ENCODE measurements around the gene IL17RD.

IL17RD gene

DNA sequence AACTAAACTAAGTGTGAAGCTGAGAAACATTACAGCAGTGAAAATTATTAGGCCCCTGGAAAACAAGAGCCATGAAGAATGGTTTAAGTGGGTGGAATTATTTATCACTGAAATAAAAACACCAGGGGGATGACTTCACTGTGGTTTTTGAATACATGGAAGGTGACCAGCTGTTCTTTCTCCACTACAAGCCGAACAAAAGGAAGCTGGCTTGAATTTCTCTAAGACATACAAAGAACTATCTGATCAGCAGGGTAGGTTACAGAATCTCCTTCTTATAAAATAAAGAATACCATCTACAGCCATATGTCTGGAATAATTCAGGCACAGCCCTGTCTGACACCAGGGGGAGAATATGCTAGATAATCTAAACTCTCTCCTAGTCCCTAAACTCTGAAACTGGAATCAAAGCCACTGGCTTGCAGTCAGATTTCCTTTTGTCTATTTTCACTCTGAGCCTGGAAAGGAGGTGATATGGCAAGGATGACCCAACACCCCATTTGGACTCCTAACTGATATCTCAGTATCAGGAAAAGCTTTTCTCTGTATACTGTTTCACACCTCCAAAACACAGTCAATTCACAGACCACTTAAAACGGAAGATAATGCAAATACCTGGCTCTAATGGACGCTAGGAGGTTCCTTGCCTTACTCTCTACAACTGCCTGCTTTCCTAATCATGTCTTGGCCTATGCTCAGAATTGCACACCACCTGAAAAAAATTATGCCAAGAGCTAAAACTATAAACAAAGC is 73.5 kb downstream of the IL17RD start:
- DNase-seq: no peak
- Histone ChIP-seq H3K9me3 (ENCODE audit: control extremely low read depth in 1 of 5, control insufficient read depth in 4 of 5, insufficient read depth in 2 of 5, low read depth in 1 of 5, low read length in 4 of 5) (no peaks in the 10 kb centered on the region), H3K4me1 (ENCODE audit: control extremely low read depth in 1 of 4, control insufficient read depth in 4 of 4, insufficient read depth in 4 of 4, low read length in 3 of 4) (peaks cover 0 to 4% (median 0%) of the 10 kb centered on the region in 4 experiments), H3K4me3 (ENCODE audit: control insufficient read depth in 1 of 7, extremely low read depth in 1 of 7, insufficient read depth in 4 of 7, low read depth in 2 of 7, low read length in 6 of 7) (no peak overlapping the region), H3K36me3 (ENCODE audit: control insufficient read depth in 4 of 4, insufficient read depth in 4 of 4, low read length in 3 of 4) (no peaks in the 10 kb centered on the region), H3K27me3 (replicated peaks in 2 of 5; ENCODE audit: control insufficient read depth in 4 of 5, insufficient read depth in 5 of 5, low read length in 4 of 5) (no peaks in the 10 kb centered on the region), H3K27ac (ENCODE audit: insufficient read depth in 1 of 2, low read depth in 1 of 2, low read length in 2 of 2, poor library complexity in 1 of 2, severe bottlenecking in 2 of 2) (no peak overlapping the region)
- 100% methylated on average over 2 of the region's 3 CpGs for WGBS (ENCODE audit: insufficient coverage)
- POLR2A ChIA-PET: no interaction called here
- CTCF ChIA-PET: interaction anchor here (0.5 to 1.8 kb wide), 7 partner anchors 9 to 233 kb away, joined by 3 to 11 read pairs (median 3); no protein-coding TSS in a partner anchor

DNA sequence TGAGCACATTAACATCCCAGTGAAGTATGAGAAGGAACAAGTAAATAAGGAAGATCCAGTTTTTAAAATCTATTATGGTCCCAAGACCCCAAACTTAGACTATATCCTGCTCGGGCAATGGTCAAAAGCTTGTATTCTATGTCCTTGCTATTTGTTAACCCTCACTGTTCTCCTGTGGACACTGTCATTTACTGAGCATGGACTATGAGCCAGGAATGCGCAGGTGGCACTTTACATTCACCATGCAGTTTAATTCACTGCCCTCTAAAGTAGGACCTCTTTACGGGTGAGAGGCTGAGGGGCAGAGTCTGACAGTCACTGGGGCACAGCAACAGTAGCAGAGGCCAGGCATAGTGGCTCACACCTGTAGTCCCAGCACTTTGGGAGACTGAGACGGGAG is 76.1 kb downstream of the IL17RD start:
- Histone ChIP-seq H3K27ac (ENCODE audit: insufficient read depth in 1 of 2, low read depth in 1 of 2, low read length in 2 of 2, poor library complexity in 1 of 2, severe bottlenecking in 2 of 2) (no peak overlapping the region), H3K36me3 (ENCODE audit: control insufficient read depth in 4 of 4, insufficient read depth in 4 of 4, low read length in 3 of 4) (no peaks in the 10 kb centered on the region), H3K4me3 (ENCODE audit: control insufficient read depth in 1 of 7, extremely low read depth in 1 of 7, insufficient read depth in 4 of 7, low read depth in 2 of 7, low read length in 6 of 7) (no peak overlapping the region), H3K9me3 (ENCODE audit: control extremely low read depth in 1 of 5, control insufficient read depth in 4 of 5, insufficient read depth in 2 of 5, low read depth in 1 of 5, low read length in 4 of 5) (no peaks in the 10 kb centered on the region), H3K4me1 (ENCODE audit: control extremely low read depth in 1 of 4, control insufficient read depth in 4 of 4, insufficient read depth in 4 of 4, low read length in 3 of 4) (peaks cover 0 to 4% (median 0%) of the 10 kb centered on the region in 4 experiments), H3K27me3 (replicated peaks in 2 of 5; ENCODE audit: control insufficient read depth in 4 of 5, insufficient read depth in 5 of 5, low read length in 4 of 5) (no peaks in the 10 kb centered on the region)
- ChIA-PET CTCF (interaction anchor here (1.1 to 4.7 kb wide), 6 partner anchors 10 to 101 kb away, joined by 3 to 36 read pairs (median 6); no protein-coding TSS in a partner anchor), POLR2A (interaction anchor here (0.7 kb wide), 1 partner anchor 21 kb away, joined by 3 read pairs; no protein-coding TSS in a partner anchor)
- no peak for DNase-seq
- 100% methylated on average over 3 of the region's 4 CpGs for WGBS (ENCODE audit: insufficient coverage)

DNA sequence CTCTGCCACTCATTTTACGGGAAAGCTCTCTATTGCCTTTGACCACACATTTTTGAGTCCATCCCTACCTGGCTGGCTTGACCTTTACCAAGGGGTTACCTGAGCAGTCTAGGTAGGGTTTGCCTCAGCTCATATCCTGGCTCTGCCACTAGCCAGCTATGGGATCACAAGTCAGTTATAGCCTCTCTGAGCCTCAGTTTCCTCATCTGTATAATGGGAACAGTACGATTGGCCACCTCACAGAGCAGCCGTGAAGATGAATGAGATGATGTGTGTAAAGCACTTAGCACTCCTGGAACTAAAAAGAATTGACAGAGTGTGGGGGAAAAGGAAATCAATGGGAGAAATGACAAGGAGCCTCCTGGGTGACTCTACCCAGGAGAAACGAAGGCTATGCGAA is 76.7 kb downstream of the IL17RD start:
- WGBS (ENCODE audit: insufficient coverage): 46% methylated on average over 3 of the region's 5 CpGs
- Histone ChIP-seq H3K9me3 (ENCODE audit: control extremely low read depth in 1 of 5, control insufficient read depth in 4 of 5, insufficient read depth in 2 of 5, low read depth in 1 of 5, low read length in 4 of 5) (no peaks in the 10 kb centered on the region), H3K4me1 (ENCODE audit: control extremely low read depth in 1 of 4, control insufficient read depth in 4 of 4, insufficient read depth in 4 of 4, low read length in 3 of 4) (no peaks in the 10 kb centered on the region), H3K4me3 (ENCODE audit: control insufficient read depth in 1 of 7, extremely low read depth in 1 of 7, insufficient read depth in 4 of 7, low read depth in 2 of 7, low read length in 6 of 7) (no peak overlapping the region), H3K27ac (ENCODE audit: insufficient read depth in 1 of 2, low read depth in 1 of 2, low read length in 2 of 2, poor library complexity in 1 of 2, severe bottlenecking in 2 of 2) (no peak overlapping the region), H3K36me3 (ENCODE audit: control insufficient read depth in 4 of 4, insufficient read depth in 4 of 4, low read length in 3 of 4) (no peaks in the 10 kb centered on the region), H3K27me3 (replicated peaks in 2 of 5; ENCODE audit: control insufficient read depth in 4 of 5, insufficient read depth in 5 of 5, low read length in 4 of 5) (no peaks in the 10 kb centered on the region)
- DNase-seq: no peak
- POLR2A ChIA-PET: no interaction called here
- CTCF ChIA-PET: interaction anchor here (1.1 to 4.7 kb wide), 5 partner anchors 10 to 100 kb away, joined by 3 to 36 read pairs (median 8); no protein-coding TSS in a partner anchor

DNA sequence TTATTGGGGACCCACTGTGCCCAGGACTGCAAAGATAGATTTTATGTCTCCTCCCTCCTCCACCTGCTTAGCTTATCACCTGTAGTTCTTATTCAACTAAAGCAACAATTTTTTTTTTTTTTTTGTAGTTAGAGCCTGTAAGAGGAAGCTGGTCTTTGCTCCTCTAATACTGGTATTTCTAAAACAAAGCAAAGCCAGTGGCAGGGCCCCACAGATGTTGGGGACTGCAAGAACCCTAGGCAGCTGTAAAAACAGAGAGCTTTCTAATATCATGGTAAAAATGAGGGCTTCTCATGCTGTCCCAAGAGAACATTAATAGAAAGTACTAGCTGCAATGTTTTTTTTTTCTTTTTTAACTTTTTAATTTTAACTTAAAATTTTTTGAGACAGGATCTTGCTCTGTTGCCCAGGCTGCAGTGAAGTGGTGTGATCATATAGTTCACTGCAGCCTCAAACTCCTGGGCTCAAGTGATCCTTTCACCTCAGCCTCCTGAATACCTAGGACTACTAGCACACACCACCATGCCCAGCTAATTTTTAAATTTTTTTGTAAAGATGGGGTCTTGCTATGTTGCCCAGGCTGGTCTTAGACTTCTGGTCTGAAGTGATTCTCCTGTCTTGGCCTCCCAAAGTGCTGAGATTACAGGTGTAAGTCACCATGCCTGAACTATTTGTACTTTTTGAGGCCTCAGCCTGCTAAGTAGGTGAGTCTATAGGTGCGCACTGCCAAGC is 77.6 kb downstream of the IL17RD start:
- POLR2A ChIA-PET: no interaction called here

DNA sequence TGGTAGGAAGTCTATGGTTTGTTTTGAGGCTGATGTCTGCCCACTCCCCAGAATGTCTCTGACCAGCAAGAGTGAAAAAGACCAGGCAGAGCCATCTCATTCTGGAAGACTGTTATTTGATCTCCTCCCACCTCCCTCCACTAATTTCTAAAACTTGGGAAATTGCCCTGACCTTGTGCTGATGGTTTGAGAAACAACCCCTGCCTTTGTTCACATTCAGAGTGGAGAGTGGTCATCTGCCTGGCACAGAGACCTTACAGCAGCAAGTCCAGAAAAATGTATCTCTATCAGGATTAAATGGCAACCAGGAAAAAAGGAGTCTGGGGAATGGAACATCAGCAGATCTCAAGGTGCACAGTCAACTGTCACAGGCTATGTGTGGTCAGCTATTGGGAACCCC is 79.0 kb downstream of the IL17RD start:
- DNase-seq: no peak
- H3K4me3 ChIP-seq (ENCODE audit: control insufficient read depth in 1 of 7, extremely low read depth in 1 of 7, insufficient read depth in 4 of 7, low read depth in 2 of 7, low read length in 6 of 7): no peak overlapping the region
- H3K36me3 ChIP-seq (ENCODE audit: control insufficient read depth in 4 of 4, insufficient read depth in 4 of 4, low read length in 3 of 4): no peaks in the 10 kb centered on the region
- CTCF ChIA-PET: interaction anchor here (4.7 kb wide), 1 partner anchor 12 kb away, joined by 36 read pairs; no protein-coding TSS in a partner anchor
- POLR2A ChIA-PET: no interaction called here
- no peak overlapping the region for H3K27ac ChIP-seq (ENCODE audit: insufficient read depth in 1 of 2, low read depth in 1 of 2, low read length in 2 of 2, poor library complexity in 1 of 2, severe bottlenecking in 2 of 2)
- peaks cover 0 to under 1% (median 0%) of the 10 kb centered on the region in 4 experiments for H3K4me1 ChIP-seq (ENCODE audit: control extremely low read depth in 1 of 4, control insufficient read depth in 4 of 4, insufficient read depth in 4 of 4, low read length in 3 of 4)
- no peaks in the 10 kb centered on the region for H3K27me3 ChIP-seq (replicated peaks in 2 of 5; ENCODE audit: control insufficient read depth in 4 of 5, insufficient read depth in 5 of 5, low read length in 4 of 5)
- no peaks in the 10 kb centered on the region for H3K9me3 ChIP-seq (ENCODE audit: control extremely low read depth in 1 of 5, control insufficient read depth in 4 of 5, insufficient read depth in 2 of 5, low read depth in 1 of 5, low read length in 4 of 5)

More for the DNA sequence above, 77.6 kb downstream of the IL17RD start:
- no peak for DNase-seq
- Histone ChIP-seq H3K36me3 (ENCODE audit: control insufficient read depth in 4 of 4, insufficient read depth in 4 of 4, low read length in 3 of 4) (no peaks in the 10 kb centered on the region), H3K4me1 (ENCODE audit: control extremely low read depth in 1 of 4, control insufficient read depth in 4 of 4, insufficient read depth in 4 of 4, low read length in 3 of 4) (no peaks in the 10 kb centered on the region), H3K4me3 (ENCODE audit: control insufficient read depth in 1 of 7, extremely low read depth in 1 of 7, insufficient read depth in 4 of 7, low read depth in 2 of 7, low read length in 6 of 7) (no peak overlapping the region), H3K9me3 (ENCODE audit: control extremely low read depth in 1 of 5, control insufficient read depth in 4 of 5, insufficient read depth in 2 of 5, low read depth in 1 of 5, low read length in 4 of 5) (no peaks in the 10 kb centered on the region), H3K27me3 (replicated peaks in 2 of 5; ENCODE audit: control insufficient read depth in 4 of 5, insufficient read depth in 5 of 5, low read length in 4 of 5) (no peaks in the 10 kb centered on the region), H3K27ac (ENCODE audit: insufficient read depth in 1 of 2, low read depth in 1 of 2, low read length in 2 of 2, poor library complexity in 1 of 2, severe bottlenecking in 2 of 2) (no peak overlapping the region)
- CTCF ChIA-PET: interaction anchor here (0.7 to 4.7 kb wide), 5 partner anchors 11 to 99 kb away, joined by 3 to 36 read pairs (median 4); no protein-coding TSS in a partner anchor
- no CpG with 5 or more reads among the region's 1 CpG for WGBS (ENCODE audit: insufficient coverage)

DNA sequence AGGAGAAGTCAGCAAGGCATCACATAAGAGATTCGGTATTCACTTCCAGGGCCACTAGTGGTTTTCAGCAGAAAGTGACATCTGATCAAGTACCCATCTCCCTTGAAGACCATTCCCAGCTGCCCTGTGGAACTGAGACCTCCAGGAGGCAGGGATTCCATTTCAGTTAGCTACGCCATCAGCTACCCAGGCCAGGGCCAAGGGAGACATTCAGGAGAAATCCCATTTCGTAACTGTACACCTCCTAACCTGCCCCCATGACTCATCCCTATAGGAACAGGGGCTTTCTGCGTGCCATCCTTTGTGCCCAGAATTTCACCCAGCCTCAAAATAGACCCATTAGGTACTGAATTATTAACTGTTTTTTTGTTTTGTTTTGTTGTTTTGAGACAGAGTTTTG is 79.9 kb downstream of the IL17RD start:
- no peak for DNase-seq
- 97% methylated on average over 3 of the region's 4 CpGs for WGBS (ENCODE audit: insufficient coverage)
- POLR2A ChIA-PET: no interaction called here
- Histone ChIP-seq H3K27me3 (replicated peaks in 2 of 5; ENCODE audit: control insufficient read depth in 4 of 5, insufficient read depth in 5 of 5, low read length in 4 of 5) (peaks cover 0 to 1% (median 0%) of the 10 kb centered on the region in 5 experiments), H3K27ac (ENCODE audit: insufficient read depth in 1 of 2, low read depth in 1 of 2, low read length in 2 of 2, poor library complexity in 1 of 2, severe bottlenecking in 2 of 2) (no peak overlapping the region), H3K4me1 (ENCODE audit: control extremely low read depth in 1 of 4, control insufficient read depth in 4 of 4, insufficient read depth in 4 of 4, low read length in 3 of 4) (peaks cover 0 to 10% (median 0%) of the 10 kb centered on the region in 4 experiments), H3K36me3 (ENCODE audit: control insufficient read depth in 4 of 4, insufficient read depth in 4 of 4, low read length in 3 of 4) (no peaks in the 10 kb centered on the region), H3K9me3 (ENCODE audit: control extremely low read depth in 1 of 5, control insufficient read depth in 4 of 5, insufficient read depth in 2 of 5, low read depth in 1 of 5, low read length in 4 of 5) (no peaks in the 10 kb centered on the region), H3K4me3 (ENCODE audit: control insufficient read depth in 1 of 7, extremely low read depth in 1 of 7, insufficient read depth in 4 of 7, low read depth in 2 of 7, low read length in 6 of 7) (no peak overlapping the region)
- CTCF ChIA-PET: interaction anchor here (1.9 kb wide), 1 partner anchor 9 kb away, joined by 4 read pairs; no protein-coding TSS in a partner anchor
